Lower lobe of right lung (tissue), 2 donors: ENCODE results near the gene ODR4. TPM values are rescaled to one million over a fixed set of nuclear protein-coding genes. Genes with fewer than 3 reads are reported as not detected.
"Not testable (repeated sequence)": the region's sequence is repeated elsewhere in the genome, so short reads cannot be mapped to it uniquely, and the experiment has no call there.

Experiments
- ATAC-seq, 2 donors: fragments of 200-7000 bp; cut with Tn5 transposase; one replicate each; pipeline ENCODE4 v1.9.1; 2020 to 2022; ENCODE audit warnings: mild to moderate bottlenecking in 2 of 2, moderate library complexity in 2 of 2
- DNase-seq: peaks from one replicate; pipeline ENCODE4 v3.0.0-alpha.2; 2020
- H3K27ac ChIP-seq: fragments of 200-600 bp; one replicate; pipeline ENCODE4 v1.8.0; 2022
- H3K27me3 ChIP-seq: fragments of 200-600 bp; one replicate; pipeline ENCODE4 v1.8.0; 2022; ENCODE audit warnings: low read depth
- H3K36me3 ChIP-seq: fragments of 200-600 bp; one replicate; pipeline ENCODE4 v1.8.0; 2022; ENCODE audit warnings: mild to moderate bottlenecking
- H3K4me1 ChIP-seq: fragments of 200-600 bp; one replicate; pipeline ENCODE4 v1.8.0; 2022
- H3K4me3 ChIP-seq: fragments of 200-600 bp; one replicate; pipeline ENCODE4 v1.8.0; 2022; ENCODE audit warnings: mild to moderate bottlenecking
- H3K9me3 ChIP-seq: fragments of 200-600 bp; one replicate; pipeline ENCODE4 v1.8.0; 2022
- CTCF ChIP-seq: fragments of 200-600 bp; IDR thresholded peaks from one replicate; pipeline ENCODE4 v1.8.0; 2022; ENCODE audit warnings: antibody characterized with exemption, mild to moderate bottlenecking
- intact Hi-C: fragments of 100-400 bp; cut with DNase I; formaldehyde crosslinking; loops from one replicate; pipeline ENCODE4 v1.11.0; 2022
- total RNA-seq: library from RNA; stranded (reverse); fragmentation: NEBNext Ultra II Directional; extraction: Animal tissue kit (Norgen Biotek cat#: 25700); gene quantifications from one replicate; pipeline ENCODE4 v1.2.1, GENCODE V29; 2021
- donor health status: DM: no; HTN: yes; CAD: no; lungs with severe emphysema.

The ODR4 gene
- total RNA-seq, 1 donor from 2014 or later, result 20.6 TPM

- TF ChIP-seq CTCF, result no peak
- H3K4me3 ChIP-seq, result no peak overlapping the region
- no peaks in the 10 kb centered on the region for H3K9me3 ChIP-seq
- no peak for DNase-seq
- ATAC-seq, result no peak
- no peak overlapping the region for H3K27ac ChIP-seq
- H3K36me3 ChIP-seq, result peaks cover 100% of the 10 kb centered on the region
- no peaks in the 10 kb centered on the region for H3K4me1 ChIP-seq
- intact Hi-C loops, result no loop called here
- no peaks in the 10 kb centered on the region for H3K27me3 ChIP-seq
Measured at GRCh38 chr1:186390925-186391324, 15.3 kb downstream of the ODR4 start.

GRCh38 chr1:186391841-186392240 lies 16.2 kb downstream of the ODR4 start:
- ATAC-seq (no peak), DNase-seq (no peak)
- Histone ChIP-seq H3K36me3 (peaks cover 98% of the 10 kb centered on the region), H3K27me3 (no peaks in the 10 kb centered on the region), H3K4me1 (no peaks in the 10 kb centered on the region), H3K27ac (no peak overlapping the region), H3K9me3 (no peaks in the 10 kb centered on the region), H3K4me3 (no peak overlapping the region)
- intact Hi-C loops, result no loop called here
- no peak for TF ChIP-seq CTCF

- intact Hi-C loops, H3K27ac ChIP-seq, H3K4me3 ChIP-seq, ATAC-seq, DNase-seq, H3K9me3 ChIP-seq, H3K27me3 ChIP-seq, H3K4me1 ChIP-seq: not testable (repeated sequence)
- H3K36me3 ChIP-seq, result peaks cover 98% of the 10 kb centered on the region
Measured at GRCh38 chr1:186392711-186393110, 17.1 kb downstream of the ODR4 start.

GRCh38 chr1:186401446-186401845 lies 25.8 kb downstream of the ODR4 start:
- H3K27ac ChIP-seq, H3K4me3 ChIP-seq, H3K9me3 ChIP-seq, ATAC-seq, H3K27me3 ChIP-seq, H3K4me1 ChIP-seq, intact Hi-C loops, DNase-seq: not testable (repeated sequence)
- peaks cover 70% of the 10 kb centered on the region for H3K36me3 ChIP-seq

GRCh38 chr1:186403632-186404031 lies 28.0 kb downstream of the ODR4 start:
- H3K9me3 ChIP-seq, result no peaks in the 10 kb centered on the region
- TF ChIP-seq CTCF, result no peak
- no peak for DNase-seq
- no peaks in the 10 kb centered on the region for H3K4me1 ChIP-seq
- H3K27me3 ChIP-seq, result no peaks in the 10 kb centered on the region
- no peak for ATAC-seq
- H3K27ac ChIP-seq, result no peak overlapping the region
- H3K36me3 ChIP-seq, result peaks cover 68% of the 10 kb centered on the region
- intact Hi-C loops, result no loop called here
- no peak overlapping the region for H3K4me3 ChIP-seq

GRCh38 chr1:186404454-186405051 lies 28.9 kb downstream of the ODR4 start:
- TF ChIP-seq CTCF, result peak; percentile 61
- DNase-seq (no peak), ATAC-seq (peak; percentile 46 to 59)
- intact Hi-C loops, result no loop called here
- H3K27ac ChIP-seq, result no peak overlapping the region
- H3K9me3 ChIP-seq, result no peaks in the 10 kb centered on the region
- H3K4me1 ChIP-seq, result no peaks in the 10 kb centered on the region
- H3K4me3 ChIP-seq, result no peak overlapping the region
- H3K36me3 ChIP-seq, result peaks cover 66% of the 10 kb centered on the region
- H3K27me3 ChIP-seq, result no peaks in the 10 kb centered on the region
